OCI-LY1 (cell line): ENCODE data around the gene LRR1.

Source experiments
- H2AFZ ChIP-seq: fragments of 200-600 bp; sonication (generic), shearing (Covaris generic); 2 replicates; pipeline ENCODE4 v1.6.0; 2014; ENCODE audit warnings: antibody characterized with exemption, mild to moderate bottlenecking, low read length
- H3F3A ChIP-seq: fragments of 200-600 bp; sonication (generic), shearing (Covaris generic); 2 replicates; pipeline ENCODE4 v1.6.0; 2014; ENCODE audit warnings: mild to moderate bottlenecking, antibody characterized with exemption, low read length, moderate library complexity; ENCODE audit not compliant: insufficient read depth
- H3K27ac ChIP-seq: fragments of 200-600 bp; sonication (generic); 2 replicates; pipeline ENCODE4 v1.5.1; 2014; ENCODE audit warnings: low read length, mixed run types, mild to moderate bottlenecking, low read depth; ENCODE audit not compliant: poor library complexity, severe bottlenecking
- H3K27me3 ChIP-seq: fragments of 200-600 bp; sonication (generic); 2 replicates; pipeline ENCODE4 v1.6.0; 2014; ENCODE audit warnings: antibody characterized with exemption, mild to moderate bottlenecking, low read length, moderate library complexity; ENCODE audit not compliant: insufficient read depth
- H3K36me3 ChIP-seq: fragments of 200-600 bp; sonication (generic); 2 replicates; pipeline ENCODE4 v1.6.1; 2014; ENCODE audit warnings: mild to moderate bottlenecking, antibody characterized with exemption, low read length, moderate library complexity, mixed read lengths; ENCODE audit not compliant: insufficient read depth
- H3K4me1 ChIP-seq: fragments of 200-600 bp; sonication (generic); 2 replicates; pipeline ENCODE4 v1.5.1; 2014; ENCODE audit warnings: mild to moderate bottlenecking, low read length, moderate library complexity; ENCODE audit not compliant: insufficient read depth, severe bottlenecking
- H3K4me2 ChIP-seq: fragments of 200-600 bp; sonication (generic), shearing (Covaris generic); 2 replicates; pipeline ENCODE4 v1.6.1; 2014; ENCODE audit warnings: low read length
- H3K4me3 ChIP-seq: fragments of 200-600 bp; sonication (generic); 2 replicates; pipeline ENCODE4 v1.5.1; 2014; ENCODE audit warnings: low read length, low read depth, mild to moderate bottlenecking, mixed read lengths; ENCODE audit not compliant: poor library complexity, severe bottlenecking
- H3K79me2 ChIP-seq: fragments of 200-600 bp; shearing (Covaris generic); 2 replicates; pipeline ENCODE4 v1.6.1; 2016; ENCODE audit warnings: mixed run types, low read length, mixed read lengths; ENCODE audit not compliant: insufficient read depth
- H3K9ac ChIP-seq: fragments of 200-600 bp; sonication (generic), shearing (Covaris generic); 2 replicates; pipeline ENCODE4 v1.6.1; 2014; ENCODE audit warnings: mild to moderate bottlenecking, low read length, mixed read lengths
- H3K9me2 ChIP-seq: fragments of 200-600 bp; sonication (generic), shearing (Covaris generic); 2 replicates; pipeline ENCODE4 v1.6.1; 2014; ENCODE audit warnings: low read depth, mild to moderate bottlenecking, low read length, mixed read lengths
- H3K9me3 ChIP-seq: fragments of 200-600 bp; shearing (Covaris generic); 2 replicates; pipeline ENCODE4 v1.6.1; 2014; ENCODE audit warnings: low read length, mixed read lengths
- H4K20me1 ChIP-seq: fragments of 200-600 bp; sonication (generic), shearing (Covaris generic); 2 replicates; pipeline ENCODE4 v1.6.0; 2016; ENCODE audit warnings: mild to moderate bottlenecking, low read length; ENCODE audit not compliant: insufficient read depth
- CTCF ChIP-seq: fragments of 200-600 bp; sonication (generic), shearing (Covaris generic); IDR thresholded peaks from 2 replicates; pipeline ENCODE4 v1.5.1; 2017; ENCODE audit warnings: mild to moderate bottlenecking, antibody characterized with exemption, low read length, moderate library complexity, mixed read lengths
- EZH2 ChIP-seq: fragments of 200-600 bp; sonication (generic), shearing (Covaris generic); IDR thresholded peaks from 2 replicates; pipeline ENCODE4 v1.8.0; 2017; ENCODE audit warnings: borderline replicate concordance, mixed run types, mild to moderate bottlenecking, antibody characterized with exemption, low read length, moderate library complexity, mixed read lengths

LRR1 gene

DNA sequence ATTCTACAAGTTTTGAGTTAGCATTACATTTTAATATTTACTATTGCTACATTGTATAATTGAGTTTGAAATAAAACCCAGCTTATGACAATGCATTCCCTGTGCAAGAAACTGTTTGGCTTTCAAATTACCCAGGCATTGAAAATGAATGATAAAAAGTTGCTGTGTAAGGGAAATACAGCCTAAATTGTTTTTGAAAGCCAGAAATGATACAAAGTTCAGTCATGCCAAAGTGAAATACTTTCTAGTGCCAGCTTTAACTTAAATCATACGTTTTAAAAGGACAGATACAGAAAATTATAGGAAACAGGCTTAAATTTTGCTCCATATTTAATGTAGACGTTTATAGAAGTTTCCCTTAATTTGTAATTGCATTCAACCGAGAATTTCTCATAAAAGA lies 24.6 kb downstream of the LRR1 start:
- peak overlapping the region; percentile 47 for H3K27ac ChIP-seq
- peaks cover 12% of the 10 kb centered on the region; the same call in 1 of the 2 replicates for H3F3A ChIP-seq
- H3K27me3 ChIP-seq: no peaks in the 10 kb centered on the region
- peak overlapping the region; percentile 91 for H3K9ac ChIP-seq
- no peaks in the 10 kb centered on the region for H3K9me2 ChIP-seq
- peaks cover 44% of the 10 kb centered on the region for H3K4me1 ChIP-seq
- no peaks in the 10 kb centered on the region for H4K20me1 ChIP-seq
- no peak overlapping the region for H2AFZ ChIP-seq
- TF ChIP-seq EZH2: no peak
- H3K9me3 ChIP-seq: no peaks in the 10 kb centered on the region
- peaks cover 49% of the 10 kb centered on the region for H3K79me2 ChIP-seq
- peak overlapping the region; percentile 85 for H3K4me3 ChIP-seq
- peaks cover 52% of the 10 kb centered on the region for H3K36me3 ChIP-seq
- peak overlapping the region; percentile 94 for H3K4me2 ChIP-seq

- no peak overlapping the region; the same call in 1 of the 2 replicates for H3K9ac ChIP-seq
- H2AFZ ChIP-seq: no peak overlapping the region
- H3K27ac ChIP-seq: peak overlapping the region; percentile 47
- H3K4me2 ChIP-seq: peak overlapping the region; percentile 94
- no peak for TF ChIP-seq CTCF
- no peak for TF ChIP-seq EZH2
- H3K9me3 ChIP-seq: no peaks in the 10 kb centered on the region
- peaks cover 43% of the 10 kb centered on the region for H3K79me2 ChIP-seq
- H3K4me3 ChIP-seq: peak overlapping the region; percentile 85
- H3K4me1 ChIP-seq: peaks cover 44% of the 10 kb centered on the region
- no peaks in the 10 kb centered on the region for H3K27me3 ChIP-seq
- peaks cover 44% of the 10 kb centered on the region; the same call in 1 of the 2 replicates for H3K36me3 ChIP-seq
- no peaks in the 10 kb centered on the region for H4K20me1 ChIP-seq
- H3K9me2 ChIP-seq: no peaks in the 10 kb centered on the region
- H3F3A ChIP-seq: peaks cover 12% of the 10 kb centered on the region; the same call in 1 of the 2 replicates
These were observed 25.4 kb downstream of the LRR1 start for GRCh38 chr14:49623941-49624839.

GRCh38 chr14:49633640-49634546 lies 35.2 kb downstream of the LRR1 start:
- H3F3A ChIP-seq: no peaks in the 10 kb centered on the region
- H2AFZ ChIP-seq: no peak overlapping the region
- peaks cover 32% of the 10 kb centered on the region for H3K79me2 ChIP-seq
- H3K4me3 ChIP-seq: peak overlapping the region; percentile 88
- no peaks in the 10 kb centered on the region for H3K9me3 ChIP-seq
- H3K27ac ChIP-seq: peak overlapping the region; percentile 84
- H3K27me3 ChIP-seq: no peaks in the 10 kb centered on the region
- H3K4me1 ChIP-seq: peaks cover 29% of the 10 kb centered on the region
- no peaks in the 10 kb centered on the region for H4K20me1 ChIP-seq
- peaks cover 25% of the 10 kb centered on the region for H3K36me3 ChIP-seq
- peak overlapping the region; percentile 87 for H3K9ac ChIP-seq
- TF ChIP-seq CTCF (peak; percentile 88), EZH2 (no peak)
- no peaks in the 10 kb centered on the region for H3K9me2 ChIP-seq
- H3K4me2 ChIP-seq: peak overlapping the region; percentile 89
